Naive B cell (primary cell): ENCODE data around the gene AKNAD1. TPM values are rescaled to one million over a fixed set of nuclear protein-coding genes. Genes with fewer than 3 reads are reported as not detected.
"Not testable (repeated sequence)": the region's sequence is repeated elsewhere in the genome, so short reads cannot be mapped to it uniquely, and the experiment has no call there.

Experiments used
- ATAC-seq, 2 donors: fragments of 150-1000 bp; cut with Tn5 transposase; 2 replicates each; pipeline ENCODE4 v1.10.0; 2021; ENCODE audit warnings: low read depth in 2 of 2, mild to moderate bottlenecking in 2 of 2, moderate library complexity in 2 of 2
- DNase-seq: peaks from one replicate; pipeline ENCODE4 v3.0.0; 2022
- H3K27ac Mint-ChIP-seq, 6 donors: one replicate each; pipeline ENCODE4 v1.8.0; 2020 to 2022; ENCODE audit warnings: mild to moderate bottlenecking in 6 of 6, mixed read lengths in 6 of 6, moderate library complexity in 5 of 6, inconsistent platforms in 2 of 6
- H3K27me3 Mint-ChIP-seq, 3 donors: one replicate each; pipeline ENCODE4 v1.8.0; 2021 to 2022; ENCODE audit warnings: mixed read lengths in 3 of 3, mild to moderate bottlenecking in 1 of 3
- H3K36me3 Mint-ChIP-seq, 2 donors: one replicate each; pipeline ENCODE4 v1.8.0; 2020 to 2022; ENCODE audit warnings: mixed read lengths in 2 of 2, inconsistent platforms in 1 of 2, mild to moderate bottlenecking in 1 of 2
- H3K4me1 Mint-ChIP-seq, 3 donors: one replicate each; pipeline ENCODE4 v1.8.0; 2020 to 2022; ENCODE audit warnings: mixed read lengths in 3 of 3, inconsistent platforms in 1 of 3, mild to moderate bottlenecking in 1 of 3, moderate library complexity in 1 of 3
- H3K4me3 Mint-ChIP-seq, 8 donors: one replicate each; pipeline ENCODE4 v1.8.0; 2020 to 2022; ENCODE audit warnings: mild to moderate bottlenecking in 8 of 8, mixed read lengths in 8 of 8, moderate library complexity in 8 of 8, inconsistent platforms in 2 of 8
- H3K9me3 Mint-ChIP-seq, 7 donors: one replicate each; pipeline ENCODE4 v1.8.0; 2020 to 2022; ENCODE audit warnings: mixed read lengths in 7 of 7, mild to moderate bottlenecking in 5 of 7, inconsistent platforms in 2 of 7, moderate library complexity in 1 of 7
- polyA plus RNA-seq, 6 donors: library from polyadenylated mRNA; unstranded; fragments of 300-500 nt; fragmentation: Illumina TruSeq; gene quantifications; one replicate each; pipeline ENCODE4 v1.2.3, GENCODE V29; 2021; ENCODE audit warnings: low read depth in 6 of 6

The AKNAD1 gene
- polyA plus RNA-seq, 6 donors from 2014 or later: not detected

GRCh38 chr1:108813326-108813725 is 43.6 kb downstream of the AKNAD1 start:
- ATAC-seq (no peak), DNase-seq (no peak)
- no peaks in the 10 kb centered on the region for H3K9me3 Mint-ChIP-seq
- peaks cover 0 to 4% of the 10 kb centered on the region in 2 donors for H3K36me3 Mint-ChIP-seq
- H3K27ac Mint-ChIP-seq: peak overlapping the region in 1 of 6 donors; percentile 61
- H3K4me1 Mint-ChIP-seq: no peaks in the 10 kb centered on the region
- no peak overlapping the region for H3K4me3 Mint-ChIP-seq
- H3K27me3 Mint-ChIP-seq: peaks cover 0 to 4% (median 0%) of the 10 kb centered on the region in 3 donors

- Mint-ChIP-seq H3K27me3 (no peaks in the 10 kb centered on the region), H3K36me3 (peaks cover 0 to 8% of the 10 kb centered on the region in 2 donors), H3K4me3 (no peak overlapping the region), H3K4me1 (no peaks in the 10 kb centered on the region), H3K27ac (no peak overlapping the region), H3K9me3 (no peaks in the 10 kb centered on the region)
- DNase-seq: no peak
- ATAC-seq: no peak
Observed at GRCh38 chr1:108811611-108812010, 45.3 kb downstream of the AKNAD1 start.

DNA sequence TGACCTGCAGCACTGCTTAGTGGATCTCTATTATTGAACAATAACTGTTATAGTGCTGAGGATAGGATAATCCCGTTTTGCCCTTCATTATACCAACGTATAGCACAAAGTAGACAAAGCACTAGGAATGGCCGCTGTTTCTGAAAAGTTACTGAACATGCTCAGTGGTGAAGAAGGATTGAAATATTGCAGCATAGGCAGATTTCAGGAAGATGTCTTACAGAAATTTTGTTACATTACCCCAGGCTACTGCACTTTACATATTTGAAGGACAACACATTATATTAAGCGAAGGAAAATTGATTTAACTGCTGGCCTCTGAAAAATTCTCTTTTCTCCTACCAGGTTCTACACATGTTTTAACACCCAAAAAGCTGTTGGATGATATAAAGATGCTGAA is 48.5 kb downstream of the AKNAD1 start:
- no peak overlapping the region for H3K4me3 Mint-ChIP-seq
- ATAC-seq (no peak), DNase-seq (no peak)
- no peaks in the 10 kb centered on the region for H3K27me3 Mint-ChIP-seq
- H3K9me3 Mint-ChIP-seq: no peaks in the 10 kb centered on the region
- H3K4me1 Mint-ChIP-seq: no peaks in the 10 kb centered on the region
- peaks cover 5 to 15% of the 10 kb centered on the region in 2 donors for H3K36me3 Mint-ChIP-seq
- no peak overlapping the region for H3K27ac Mint-ChIP-seq

DNA sequence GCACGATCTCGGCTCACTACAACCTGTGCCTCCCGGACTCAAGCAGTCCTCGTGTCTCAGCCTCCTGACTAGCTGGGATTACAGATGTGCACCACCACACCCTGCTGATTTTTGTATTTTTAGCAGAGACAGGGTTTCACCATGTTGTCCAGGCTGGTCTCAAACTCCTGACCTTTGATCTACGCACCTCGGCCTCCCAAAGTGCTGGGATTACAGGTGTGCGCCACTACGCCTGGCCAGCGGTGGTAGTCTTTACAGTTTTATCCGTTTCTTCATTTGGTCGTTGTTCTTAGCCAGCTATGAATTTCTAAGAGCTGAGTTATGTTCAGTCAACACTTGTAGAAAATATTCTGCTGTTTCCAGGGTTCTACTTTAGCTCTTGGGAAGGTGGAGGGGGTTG is 53.3 kb downstream of the AKNAD1 start:
- peaks cover 0 to 6% (median 0%) of the 10 kb centered on the region in 3 donors for H3K4me1 Mint-ChIP-seq
- DNase-seq: no peak
- peaks cover 15 to 33% of the 10 kb centered on the region in 2 donors for H3K36me3 Mint-ChIP-seq
- no peaks in the 10 kb centered on the region for H3K9me3 Mint-ChIP-seq
- H3K27me3 Mint-ChIP-seq: no peaks in the 10 kb centered on the region
- H3K4me3 Mint-ChIP-seq: no peak overlapping the region
- no peak for ATAC-seq
- no peak overlapping the region for H3K27ac Mint-ChIP-seq

DNA sequence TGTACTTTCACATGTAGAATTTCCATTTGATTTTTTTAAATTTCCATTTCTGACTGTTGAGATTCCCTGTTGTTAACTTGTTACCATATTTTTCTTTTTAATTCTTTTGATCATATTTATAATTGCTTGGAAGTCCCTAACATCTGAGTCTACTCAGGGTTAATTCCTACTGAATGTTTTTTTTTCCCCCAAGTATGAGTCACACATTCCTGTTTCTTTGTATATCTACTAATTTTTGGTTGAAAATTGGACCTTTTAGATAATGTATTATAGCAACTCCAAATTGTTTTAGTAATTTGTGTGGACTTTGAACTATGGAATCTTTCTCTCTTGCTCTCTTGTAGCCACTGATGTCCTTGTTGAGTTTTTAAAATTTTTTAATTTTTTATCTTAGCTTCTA is 55.8 kb downstream of the AKNAD1 start:
- Mint-ChIP-seq H3K4me3 (no peak overlapping the region), H3K9me3 (no peaks in the 10 kb centered on the region), H3K36me3 (peaks cover 19 to 33% of the 10 kb centered on the region in 2 donors), H3K27ac (peak overlapping the region in 2 of 6 donors; percentile 35 to 48), H3K4me1 (peaks cover 0 to 6% (median 0%) of the 10 kb centered on the region in 3 donors), H3K27me3 (no peaks in the 10 kb centered on the region)
- DNase-seq (no peak), ATAC-seq (no peak)

DNA sequence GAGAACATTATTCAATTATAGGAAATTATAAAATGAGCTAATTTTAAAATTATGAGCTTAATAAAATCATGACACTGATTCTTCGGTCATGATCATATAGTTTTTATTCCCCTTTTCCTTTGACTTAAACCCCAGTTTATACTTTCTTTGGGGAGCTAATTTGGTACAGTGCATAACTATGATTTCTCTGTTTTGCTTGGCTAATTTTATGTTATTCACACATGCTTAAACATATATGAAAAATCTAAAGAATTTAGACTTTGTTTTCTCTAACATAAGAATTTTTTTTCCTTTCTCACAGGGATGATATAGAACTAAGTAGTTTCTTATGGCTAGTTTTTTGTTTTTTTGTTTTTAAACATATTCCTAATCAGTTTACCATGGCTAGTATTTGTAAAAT is 57.9 kb downstream of the AKNAD1 start:
- no peaks in the 10 kb centered on the region for H3K9me3 Mint-ChIP-seq
- no peak overlapping the region for H3K27ac Mint-ChIP-seq
- H3K36me3 Mint-ChIP-seq: peaks cover 23 to 37% of the 10 kb centered on the region in 2 donors

DNA sequence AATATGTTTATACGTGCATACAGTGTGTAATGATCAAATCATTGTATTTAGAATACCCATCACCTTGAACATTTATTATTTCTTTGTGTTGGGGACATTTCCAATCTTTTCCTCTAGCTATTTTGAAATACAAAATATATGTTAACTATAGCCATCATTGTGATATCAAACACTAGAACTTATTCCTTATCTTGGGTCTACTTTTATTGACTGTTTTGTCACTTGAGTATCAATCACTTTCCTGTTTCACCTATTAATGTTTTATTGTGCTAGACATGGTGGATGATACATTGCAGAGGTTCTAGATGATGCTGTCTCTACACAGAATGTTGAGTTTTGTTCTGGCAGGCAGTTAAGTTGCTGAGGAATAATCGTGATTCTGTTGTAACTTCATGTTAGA is 64.5 kb downstream of the AKNAD1 start:
- ATAC-seq (no peak), DNase-seq (no peak)
- H3K27ac Mint-ChIP-seq: no peak overlapping the region
- peaks cover 5 to 22% (median 14%) of the 10 kb centered on the region in 7 donors for H3K9me3 Mint-ChIP-seq
- no peak overlapping the region for H3K4me3 Mint-ChIP-seq
- no peaks in the 10 kb centered on the region for H3K27me3 Mint-ChIP-seq
- peaks cover 35 to 57% of the 10 kb centered on the region in 2 donors for H3K36me3 Mint-ChIP-seq
- no peaks in the 10 kb centered on the region for H3K4me1 Mint-ChIP-seq

More for the DNA sequence above, 57.9 kb downstream of the AKNAD1 start:
- Mint-ChIP-seq H3K4me1 (peaks cover 0 to 6% (median 0%) of the 10 kb centered on the region in 3 donors), H3K27me3 (no peaks in the 10 kb centered on the region), H3K4me3 (no peak overlapping the region)
- ATAC-seq (no peak), DNase-seq (no peak)

DNA sequence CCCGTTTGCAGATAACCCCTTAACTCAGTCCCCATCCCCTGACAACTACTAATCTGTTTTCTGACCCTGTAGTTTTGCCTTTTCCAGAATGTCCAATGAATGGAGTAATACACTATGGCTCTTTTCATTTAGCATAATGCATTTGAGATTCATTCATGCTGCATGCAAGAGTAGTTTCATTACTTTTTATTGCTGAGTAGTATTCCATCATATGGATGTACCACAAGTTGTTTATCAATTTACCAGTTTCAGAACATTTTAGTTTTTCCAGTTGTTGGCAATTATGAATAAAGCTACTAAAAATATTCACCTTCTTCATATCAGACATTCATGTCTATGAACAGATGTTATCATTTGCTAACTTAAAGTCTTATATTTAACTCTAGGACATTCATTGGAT is 65.1 kb downstream of the AKNAD1 start:
- H3K27me3 Mint-ChIP-seq: no peaks in the 10 kb centered on the region
- H3K9me3 Mint-ChIP-seq: peaks cover 5 to 22% (median 14%) of the 10 kb centered on the region in 7 donors
- DNase-seq (no peak), ATAC-seq (no peak)
- H3K27ac Mint-ChIP-seq: no peak overlapping the region
- H3K4me1 Mint-ChIP-seq: no peaks in the 10 kb centered on the region
- no peak overlapping the region for H3K4me3 Mint-ChIP-seq
- peaks cover 42 to 61% of the 10 kb centered on the region in 2 donors for H3K36me3 Mint-ChIP-seq

DNA sequence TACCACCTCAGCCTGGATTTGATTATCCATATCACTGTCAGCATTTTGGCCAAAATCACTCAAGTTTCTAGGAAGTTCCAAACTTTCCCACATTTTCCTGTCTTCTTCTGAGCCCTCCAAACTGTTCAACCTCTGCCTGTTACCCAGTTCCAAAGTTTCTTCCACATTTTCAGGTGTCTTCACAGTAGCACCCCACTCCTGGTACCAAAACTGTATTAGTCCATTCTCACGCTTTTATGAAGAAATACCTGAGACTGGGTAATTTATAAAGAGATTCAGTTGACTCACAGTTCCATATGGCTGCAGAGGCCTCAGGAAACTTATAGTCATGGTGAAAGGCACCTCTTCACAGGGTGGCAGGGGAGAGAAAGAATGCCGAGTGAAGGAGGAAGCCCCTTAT is 71.0 kb downstream of the AKNAD1 start:
- ATAC-seq (no peak), DNase-seq (no peak)
- Mint-ChIP-seq H3K9me3 (peaks cover 6 to 33% (median 19%) of the 10 kb centered on the region in 7 donors), H3K36me3 (peaks cover 49 to 69% of the 10 kb centered on the region in 2 donors), H3K27ac (no peak overlapping the region), H3K27me3 (no peaks in the 10 kb centered on the region), H3K4me1 (no peaks in the 10 kb centered on the region), H3K4me3 (no peak overlapping the region)

DNA sequence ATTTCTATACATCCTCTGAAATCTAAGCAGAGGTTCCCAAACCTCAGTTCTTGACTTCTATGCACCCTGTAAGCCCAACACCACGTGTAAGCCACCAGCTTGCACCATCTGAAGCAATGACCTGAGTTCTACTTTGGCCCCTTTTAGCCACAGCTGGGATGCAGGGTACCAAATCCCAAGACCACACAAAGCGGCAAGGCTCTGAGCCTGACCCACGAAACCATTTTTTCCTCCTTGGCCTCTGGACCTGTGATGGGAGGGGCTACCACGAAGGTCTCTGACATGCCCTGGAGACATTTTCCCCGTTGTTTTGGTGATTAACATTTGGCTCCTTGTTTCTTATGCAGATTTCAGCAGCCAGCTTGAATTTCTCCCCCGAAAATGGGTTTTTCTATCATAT is 71.6 kb downstream of the AKNAD1 start:
- Mint-ChIP-seq H3K9me3 (peaks cover 6 to 32% (median 19%) of the 10 kb centered on the region in 7 donors), H3K36me3 (peaks cover 48 to 64% of the 10 kb centered on the region in 2 donors), H3K4me1 (no peaks in the 10 kb centered on the region), H3K27me3 (no peaks in the 10 kb centered on the region), H3K4me3 (no peak overlapping the region), H3K27ac (no peak overlapping the region)
- no peak for DNase-seq
- ATAC-seq: no peak

- not testable (repeated sequence) for H3K4me1 Mint-ChIP-seq, H3K4me3 Mint-ChIP-seq, H3K27me3 Mint-ChIP-seq, ATAC-seq, DNase-seq
- Mint-ChIP-seq H3K27ac (peak overlapping the region in 1 of 6 donors; percentile 38), H3K36me3 (peaks cover 46 to 52% of the 10 kb centered on the region in 2 donors), H3K9me3 (peaks cover 6 to 31% (median 19%) of the 10 kb centered on the region in 7 donors)
Observed at GRCh38 chr1:108781575-108781944, 75.3 kb downstream of the AKNAD1 start.

DNA sequence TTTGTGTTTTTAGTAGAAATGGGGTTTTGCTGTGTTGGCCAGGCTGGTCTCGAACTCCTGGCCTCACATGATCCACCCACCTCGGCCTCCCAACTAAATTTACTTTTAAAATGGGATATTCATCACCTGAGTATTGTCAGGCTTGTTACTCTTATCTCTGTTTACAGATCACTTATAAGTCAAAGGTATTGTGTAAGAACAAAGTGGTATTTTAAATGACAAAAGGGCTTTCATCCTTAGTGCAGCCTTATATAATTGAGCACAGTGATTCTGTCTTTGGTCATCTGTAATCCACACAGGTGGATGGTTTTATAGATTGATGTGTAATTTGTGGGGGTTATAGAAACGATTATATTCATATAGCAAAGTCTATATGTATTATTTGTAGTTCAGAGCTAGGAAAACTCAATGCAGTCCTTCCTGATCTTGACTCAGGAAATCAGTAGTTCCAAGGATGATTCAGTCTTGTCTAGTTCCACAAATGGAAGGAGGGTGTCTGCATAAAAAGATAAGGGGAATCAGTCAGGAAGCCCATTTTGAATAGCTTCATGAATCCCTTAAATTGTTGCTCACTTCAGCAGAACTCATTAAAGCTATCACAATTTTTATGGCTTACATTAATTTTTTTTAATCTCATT is 75.8 kb downstream of the AKNAD1 start:
- H3K9me3 Mint-ChIP-seq: peaks cover 5 to 29% (median 19%) of the 10 kb centered on the region in 7 donors
- H3K27me3 Mint-ChIP-seq: no peaks in the 10 kb centered on the region
- no peak for ATAC-seq
- no peak overlapping the region for H3K4me3 Mint-ChIP-seq
- peak overlapping the region in 4 of 6 donors; percentile 15 to 54 (median 32) for H3K27ac Mint-ChIP-seq
- no peak for DNase-seq
- no peaks in the 10 kb centered on the region for H3K4me1 Mint-ChIP-seq
- H3K36me3 Mint-ChIP-seq: peaks cover 42 to 50% of the 10 kb centered on the region in 2 donors

- Mint-ChIP-seq H3K36me3 (peaks cover 31 to 34% of the 10 kb centered on the region in 2 donors), H3K4me3 (no peak overlapping the region), H3K4me1 (no peaks in the 10 kb centered on the region), H3K9me3 (peaks cover 0 to 13% (median 3%) of the 10 kb centered on the region in 7 donors), H3K27me3 (no peaks in the 10 kb centered on the region), H3K27ac (no peak overlapping the region)
- DNase-seq (no peak), ATAC-seq (no peak)
Observed at GRCh38 chr1:108779455-108779854, 77.4 kb downstream of the AKNAD1 start.

- no peaks in the 10 kb centered on the region for H3K4me1 Mint-ChIP-seq
- H3K27ac Mint-ChIP-seq: no peak overlapping the region
- H3K9me3 Mint-ChIP-seq: no peaks in the 10 kb centered on the region
- no peaks in the 10 kb centered on the region for H3K27me3 Mint-ChIP-seq
- DNase-seq (no peak), ATAC-seq (no peak)
- no peak overlapping the region for H3K4me3 Mint-ChIP-seq
- H3K36me3 Mint-ChIP-seq: peaks cover 15 to 24% of the 10 kb centered on the region in 2 donors
Observed at GRCh38 chr1:108777839-108778238, 79.1 kb downstream of the AKNAD1 start.
